ENCODE data around the gene EVC2.

DNA sequence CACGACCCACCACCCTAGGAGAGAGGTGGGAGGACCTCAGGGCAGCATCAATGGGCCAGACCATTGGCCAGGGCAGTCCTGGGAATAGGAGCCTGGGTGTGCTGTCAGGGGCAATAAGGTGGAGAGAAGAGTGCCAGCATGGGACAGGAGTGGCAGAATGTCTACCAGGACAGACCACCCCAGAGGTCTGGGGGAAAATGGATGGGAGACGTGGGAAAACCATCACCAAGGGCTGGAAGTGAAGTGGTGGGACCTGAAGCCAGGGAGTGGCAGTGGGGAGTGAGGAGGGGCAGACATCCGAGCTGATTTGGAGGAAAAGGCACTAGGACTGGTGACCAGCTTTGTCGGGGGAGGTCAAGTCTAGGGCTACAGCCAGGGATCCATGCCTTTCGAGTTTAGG, 993 bp downstream of the EVC2 start:
- TF ChIP-seq POLR2AphosphoS5 (IDR thresholded peaks at IDR 0.05; ENCODE audit: low read depth, low read length) (no peak), SIN3A (IDR thresholded peaks at IDR 0.05; ENCODE audit: borderline replicate concordance, insufficient read depth, low read depth, low read length) (no peak)
- TF ChIP-seq, protein P1, sequence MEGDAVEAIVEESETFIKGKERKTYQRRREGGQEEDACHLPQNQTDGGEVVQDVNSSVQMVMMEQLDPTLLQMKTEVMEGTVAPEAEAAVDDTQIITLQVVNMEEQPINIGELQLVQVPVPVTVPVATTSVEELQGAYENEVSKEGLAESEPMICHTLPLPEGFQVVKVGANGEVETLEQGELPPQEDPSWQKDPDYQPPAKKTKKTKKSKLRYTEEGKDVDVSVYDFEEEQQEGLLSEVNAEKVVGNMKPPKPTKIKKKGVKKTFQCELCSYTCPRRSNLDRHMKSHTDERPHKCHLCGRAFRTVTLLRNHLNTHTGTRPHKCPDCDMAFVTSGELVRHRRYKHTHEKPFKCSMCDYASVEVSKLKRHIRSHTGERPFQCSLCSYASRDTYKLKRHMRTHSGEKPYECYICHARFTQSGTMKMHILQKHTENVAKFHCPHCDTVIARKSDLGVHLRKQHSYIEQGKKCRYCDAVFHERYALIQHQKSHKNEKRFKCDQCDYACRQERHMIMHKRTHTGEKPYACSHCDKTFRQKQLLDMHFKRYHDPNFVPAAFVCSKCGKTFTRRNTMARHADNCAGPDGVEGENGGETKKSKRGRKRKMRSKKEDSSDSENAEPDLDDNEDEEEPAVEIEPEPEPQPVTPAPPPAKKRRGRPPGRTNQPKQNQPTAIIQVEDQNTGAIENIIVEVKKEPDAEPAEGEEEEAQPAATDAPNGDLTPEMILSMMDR (IDR thresholded peaks at IDR 0.05) = no peak
- TF ChIP-seq, protein P2, sequence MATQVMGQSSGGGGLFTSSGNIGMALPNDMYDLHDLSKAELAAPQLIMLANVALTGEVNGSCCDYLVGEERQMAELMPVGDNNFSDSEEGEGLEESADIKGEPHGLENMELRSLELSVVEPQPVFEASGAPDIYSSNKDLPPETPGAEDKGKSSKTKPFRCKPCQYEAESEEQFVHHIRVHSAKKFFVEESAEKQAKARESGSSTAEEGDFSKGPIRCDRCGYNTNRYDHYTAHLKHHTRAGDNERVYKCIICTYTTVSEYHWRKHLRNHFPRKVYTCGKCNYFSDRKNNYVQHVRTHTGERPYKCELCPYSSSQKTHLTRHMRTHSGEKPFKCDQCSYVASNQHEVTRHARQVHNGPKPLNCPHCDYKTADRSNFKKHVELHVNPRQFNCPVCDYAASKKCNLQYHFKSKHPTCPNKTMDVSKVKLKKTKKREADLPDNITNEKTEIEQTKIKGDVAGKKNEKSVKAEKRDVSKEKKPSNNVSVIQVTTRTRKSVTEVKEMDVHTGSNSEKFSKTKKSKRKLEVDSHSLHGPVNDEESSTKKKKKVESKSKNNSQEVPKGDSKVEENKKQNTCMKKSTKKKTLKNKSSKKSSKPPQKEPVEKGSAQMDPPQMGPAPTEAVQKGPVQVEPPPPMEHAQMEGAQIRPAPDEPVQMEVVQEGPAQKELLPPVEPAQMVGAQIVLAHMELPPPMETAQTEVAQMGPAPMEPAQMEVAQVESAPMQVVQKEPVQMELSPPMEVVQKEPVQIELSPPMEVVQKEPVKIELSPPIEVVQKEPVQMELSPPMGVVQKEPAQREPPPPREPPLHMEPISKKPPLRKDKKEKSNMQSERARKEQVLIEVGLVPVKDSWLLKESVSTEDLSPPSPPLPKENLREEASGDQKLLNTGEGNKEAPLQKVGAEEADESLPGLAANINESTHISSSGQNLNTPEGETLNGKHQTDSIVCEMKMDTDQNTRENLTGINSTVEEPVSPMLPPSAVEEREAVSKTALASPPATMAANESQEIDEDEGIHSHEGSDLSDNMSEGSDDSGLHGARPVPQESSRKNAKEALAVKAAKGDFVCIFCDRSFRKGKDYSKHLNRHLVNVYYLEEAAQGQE (IDR thresholded peaks at IDR 0.05; ENCODE audit: insufficient read depth in 1 of 2, low read depth in 2 of 2, low read length in 1 of 2) = no peak
